GM23338 (cell line): ENCODE results near the gene SYT11. TPM values are rescaled to one million over a fixed set of nuclear protein-coding genes. Genes with fewer than 3 reads are reported as not detected.

Source experiments
- polyA plus RNA-seq: library from polyadenylated mRNA; unstranded; fragments of >200 nt; fragmentation: Nextera tagmentation; extraction: Ambion mirVana; gene quantifications from 2 replicates; pipeline ENCODE4 v1.2.1, GENCODE V29; 2016
- small RNA-seq: library from RNA; depleted of rRNA; stranded (forward); fragments of <200 nt; gene quantifications from one replicate; pipeline ENCODE3, GENCODE V24; 2014; ENCODE audit warnings: low replicate concordance
- total RNA-seq: library from RNA; depleted of rRNA; stranded (reverse); fragments of >200 nt; shearing (Covaris generic); gene quantifications from 2 replicates; pipeline ENCODE4 v1.2.3, GENCODE V29; 2014; rRNA removed

Gene SYT11
- total and polyA plus RNA-seq, 2 experiments from 2014 or later: 3.9 to 15.9 TPM

Small RNA genes lying within 50 kb of the gene (small RNA-seq; reads per million reads assigned to genes)
- gene RF00015: not detected
- not detected for gene SCARNA4
- 10.0 reads per million, percentile 96 among the genes with 10 or more reads in this experiment for gene SNORA80E

Other genes starting within 250 kb of the SYT11 start
- 25.9 and 35.4 TPM in 2 replicates for gene MSTO1, start 249.3 kb upstream of the SYT11 start, total RNA-seq
- gene MSTO1, start 249.3 kb upstream of the SYT11 start, polyA plus RNA-seq: 42.2 and 43.5 TPM in 2 replicates
- gene YY1AP1, start 170.8 kb upstream of the SYT11 start, total RNA-seq: 46.4 and 66.5 TPM in 2 replicates
- gene YY1AP1, start 170.8 kb upstream of the SYT11 start, polyA plus RNA-seq: 18.8 and 21.2 TPM in 2 replicates
- gene DAP3, start 170.5 kb upstream of the SYT11 start, total RNA-seq: 56.0 and 90.1 TPM in 2 replicates
- 88.9 and 89.8 TPM in 2 replicates for gene DAP3, start 170.5 kb upstream of the SYT11 start, polyA plus RNA-seq
- gene GON4L, start 2.4 kb upstream of the SYT11 start, total RNA-seq: 37.6 and 45.2 TPM in 2 replicates
- gene GON4L, start 2.4 kb upstream of the SYT11 start, polyA plus RNA-seq: 85.7 and 93.1 TPM in 2 replicates
- gene RIT1, start 51.8 kb downstream of the SYT11 start, total RNA-seq: 15.8 and 24.4 TPM in 2 replicates
- 19.3 and 21.5 TPM in 2 replicates for gene RIT1, start 51.8 kb downstream of the SYT11 start, polyA plus RNA-seq
- gene KHDC4, start 74.8 kb downstream of the SYT11 start, total RNA-seq: 56.0 and 57.7 TPM in 2 replicates
- 41.2 and 47.1 TPM in 2 replicates for gene KHDC4, start 74.8 kb downstream of the SYT11 start, polyA plus RNA-seq
- gene RXFP4, start 82.1 kb downstream of the SYT11 start, total RNA-seq: not detected in 2 replicates
- 0.23 TPM in 1 of 2 replicates, not detected in the other for gene RXFP4, start 82.1 kb downstream of the SYT11 start, polyA plus RNA-seq
- gene ARHGEF2, start 119.0 kb downstream of the SYT11 start, total RNA-seq: 64.0 and 87.6 TPM in 2 replicates
- gene ARHGEF2, start 119.0 kb downstream of the SYT11 start, polyA plus RNA-seq: 21.2 and 23.0 TPM in 2 replicates
- gene SSR2, start 161.4 kb downstream of the SYT11 start, total RNA-seq: 270 and 291 TPM in 2 replicates
- gene SSR2, start 161.4 kb downstream of the SYT11 start, polyA plus RNA-seq: 130 and 136 TPM in 2 replicates
- 28.4 and 30.5 TPM in 2 replicates for gene UBQLN4, start 194.2 kb downstream of the SYT11 start, total RNA-seq
- 10.0 and 11.2 TPM in 2 replicates for gene UBQLN4, start 194.2 kb downstream of the SYT11 start, polyA plus RNA-seq
- 35.2 and 67.3 TPM in 2 replicates for gene LAMTOR2, start 195.2 kb downstream of the SYT11 start, total RNA-seq
- gene LAMTOR2, start 195.2 kb downstream of the SYT11 start, polyA plus RNA-seq: 108 and 113 TPM in 2 replicates
- 21.3 and 30.0 TPM in 2 replicates for gene RAB25, start 201.6 kb downstream of the SYT11 start, total RNA-seq
- gene RAB25, start 201.6 kb downstream of the SYT11 start, polyA plus RNA-seq: 42.7 and 47.3 TPM in 2 replicates
- 31.5 and 38.1 TPM in 2 replicates for gene MEX3A, start 222.9 kb downstream of the SYT11 start, total RNA-seq
- 18.5 and 19.7 TPM in 2 replicates for gene MEX3A, start 222.9 kb downstream of the SYT11 start, polyA plus RNA-seq